ENCODE data around the gene PTTG1IP. TPM values are rescaled to one million over a fixed set of nuclear protein-coding genes. Genes with fewer than 3 reads are reported as not detected.

PTTG1IP gene
- polyA plus RNA-seq, 1 donor (not counting 4 experiments of a cell fraction or from before 2014, with no cell fraction given): 132 TPM

GRCh38 chr21:44896561-44897286 lies 23.2 kb upstream of the PTTG1IP start:
- H3K4me2 ChIP-seq (ENCODE audit: control insufficient read depth, extremely low read depth, insufficient read depth, low read depth, low read length): no peak overlapping the region
- no peak overlapping the region for H3K9ac ChIP-seq (ENCODE audit: control insufficient read depth, extremely low read depth, insufficient read depth, low read length)
- no peak overlapping the region for H3K4me3 ChIP-seq (ENCODE audit: control insufficient read depth in 2 of 3, extremely low read depth in 1 of 3, insufficient read depth in 2 of 3, low read depth in 1 of 3, low read length in 3 of 3)
- no peak overlapping the region for H2AFZ ChIP-seq (ENCODE audit: control insufficient read depth, low read length)
- H3K36me3 ChIP-seq (ENCODE audit: control insufficient read depth in 2 of 2, extremely low read depth in 1 of 2, insufficient read depth in 2 of 2, low read length in 2 of 2): no peaks in the 10 kb centered on the region
- dilution Hi-C loops (cut with MboI; ENCODE audit: extremely low pct_ligation_motif_present, low sequenced_read_pairs): no loop called here
- peaks cover 66% of the 10 kb centered on the region for H3K27me3 ChIP-seq (ENCODE audit: control insufficient read depth, extremely low read depth, insufficient read depth, low read length)
- no peaks in the 10 kb centered on the region for H3K79me2 ChIP-seq (ENCODE audit: control insufficient read depth, insufficient read depth, low read length)
- FAIRE-seq (no peak), DNase-seq (ENCODE audit: low read depth, low spot score) (no peak)
- H4K20me1 ChIP-seq (ENCODE audit: control insufficient read depth, extremely low read depth, insufficient read depth, low read length): no peaks in the 10 kb centered on the region
- H3K4me1 ChIP-seq (ENCODE audit: control insufficient read depth, extremely low read depth, insufficient read depth, low read length): no peaks in the 10 kb centered on the region
- no peak overlapping the region for H3K27ac ChIP-seq (ENCODE audit: control insufficient read depth, insufficient read depth, low read length)
- no peaks in the 10 kb centered on the region for H3K9me1 ChIP-seq (ENCODE audit: control insufficient read depth, extremely low read depth, insufficient read depth, low read length)
- no peak for TF ChIP-seq CTCF (optimal IDR thresholded peaks at IDR 0.05 in 1 of 3, IDR thresholded peaks at IDR 0.05 in 1 of 3, conservative IDR thresholded peaks at IDR 0.05 in 1 of 3; ENCODE audit: extremely low read depth in 1 of 3, insufficient read depth in 2 of 3, low read length in 3 of 3)
- TF ChIP-seq EZH2 (IDR thresholded peaks at IDR 0.05; ENCODE audit: low read length): no peak
- no peaks in the 10 kb centered on the region for H3K9me3 ChIP-seq (ENCODE audit: control insufficient read depth, low read depth, low read length)

GRCh38 chr21:44895859-44896258 lies 22.4 kb upstream of the PTTG1IP start:
- Histone ChIP-seq H3K79me2 (ENCODE audit: control insufficient read depth, insufficient read depth, low read length) (no peaks in the 10 kb centered on the region), H3K27ac (ENCODE audit: control insufficient read depth, insufficient read depth, low read length) (no peak overlapping the region), H3K27me3 (ENCODE audit: control insufficient read depth, extremely low read depth, insufficient read depth, low read length) (peaks cover 72% of the 10 kb centered on the region), H4K20me1 (ENCODE audit: control insufficient read depth, extremely low read depth, insufficient read depth, low read length) (no peaks in the 10 kb centered on the region), H3K9me3 (ENCODE audit: control insufficient read depth, low read depth, low read length) (no peaks in the 10 kb centered on the region), H3K4me3 (ENCODE audit: control insufficient read depth in 2 of 3, extremely low read depth in 1 of 3, insufficient read depth in 2 of 3, low read depth in 1 of 3, low read length in 3 of 3) (no peak overlapping the region), H3K9ac (ENCODE audit: control insufficient read depth, extremely low read depth, insufficient read depth, low read length) (no peak overlapping the region), H3K4me1 (ENCODE audit: control insufficient read depth, extremely low read depth, insufficient read depth, low read length) (peaks cover 2% of the 10 kb centered on the region), H2AFZ (ENCODE audit: control insufficient read depth, low read length) (no peak overlapping the region), H3K4me2 (ENCODE audit: control insufficient read depth, extremely low read depth, insufficient read depth, low read depth, low read length) (no peak overlapping the region), H3K9me1 (ENCODE audit: control insufficient read depth, extremely low read depth, insufficient read depth, low read length) (no peaks in the 10 kb centered on the region), H3K36me3 (ENCODE audit: control insufficient read depth in 2 of 2, extremely low read depth in 1 of 2, insufficient read depth in 2 of 2, low read length in 2 of 2) (no peaks in the 10 kb centered on the region)
- dilution Hi-C loops (cut with MboI; ENCODE audit: extremely low pct_ligation_motif_present, low sequenced_read_pairs): no loop called here
- TF ChIP-seq EZH2 (IDR thresholded peaks at IDR 0.05; ENCODE audit: low read length) (no peak), CTCF (optimal IDR thresholded peaks at IDR 0.05 in 1 of 3, IDR thresholded peaks at IDR 0.05 in 1 of 3, conservative IDR thresholded peaks at IDR 0.05 in 1 of 3; ENCODE audit: extremely low read depth in 1 of 3, insufficient read depth in 2 of 3, low read length in 3 of 3) (no peak)
- DNase-seq (ENCODE audit: low read depth, low spot score): no peak
- no peak for FAIRE-seq
